ENCODE measurements around the gene IL3. TPM values are rescaled to one million over a fixed set of nuclear protein-coding genes. Genes with fewer than 3 reads are reported as not detected.
A peak's percentile ranks its signal among the peaks of the same experiment; 100 is the strongest.

IL3 gene
- total RNA-seq, 1 donor from 2014 or later, result not detected

GRCh38 chr5:132012371-132013005 is 48.0 kb upstream of the IL3 start:
- Histone ChIP-seq H3K9ac (no peak overlapping the region), H2AFZ (replicated peaks) (no peak overlapping the region), H3K4me3 (no peak overlapping the region), H3K9me3 (ENCODE audit: low read depth) (no peaks in the 10 kb centered on the region), H3K79me2 (ENCODE audit: low read depth) (no peaks in the 10 kb centered on the region), H4K20me1 (ENCODE audit: low read depth) (peaks cover 34% of the 10 kb centered on the region), H3K36me3 (no peaks in the 10 kb centered on the region), H3F3A (ENCODE audit: low read depth) (no peaks in the 10 kb centered on the region), H3K4me2 (no peak overlapping the region), H3K4me1 (peaks cover 8% of the 10 kb centered on the region), H3K27ac (no peak overlapping the region), H3K27me3 (peaks cover 58% of the 10 kb centered on the region)
- no peaks in the 10 kb centered on the region for H3K9me3 Mint-ChIP-seq
- peak; percentile 87 for DNase-seq (ENCODE audit: low spot score)
- peaks cover 36% of the 10 kb centered on the region for H3K27me3 Mint-ChIP-seq (ENCODE audit: insufficient read depth, low read depth)
- H3K27ac Mint-ChIP-seq, result no peak overlapping the region
- TF ChIP-seq EZH2 (IDR thresholded peaks at IDR 0.05), result peak; percentile 6
- no peak for TF ChIP-seq EZH2phosphoT487 (IDR thresholded peaks at IDR 0.05)
- H3K4me3 Mint-ChIP-seq, result peak overlapping the region; percentile 79
- peaks cover 16% of the 10 kb centered on the region for H3K4me1 Mint-ChIP-seq
- H3K36me3 Mint-ChIP-seq, result no peaks in the 10 kb centered on the region

GRCh38 chr5:132013006-132013689 is 47.3 kb upstream of the IL3 start:
- Mint-ChIP-seq H3K4me1 (peaks cover 16% of the 10 kb centered on the region), H3K9me3 (no peaks in the 10 kb centered on the region), H3K36me3 (no peaks in the 10 kb centered on the region), H3K4me3 (peak overlapping the region; percentile 54), H3K27me3 (ENCODE audit: insufficient read depth, low read depth) (peaks cover 36% of the 10 kb centered on the region), H3K27ac (no peak overlapping the region)
- Histone ChIP-seq H3K4me3 (no peak overlapping the region), H3K27me3 (peaks cover 56% of the 10 kb centered on the region), H4K20me1 (ENCODE audit: low read depth) (peaks cover 34% of the 10 kb centered on the region), H3K4me1 (peaks cover 8% of the 10 kb centered on the region), H3K9ac (no peak overlapping the region), H3K9me3 (ENCODE audit: low read depth) (no peaks in the 10 kb centered on the region), H2AFZ (replicated peaks) (no peak overlapping the region), H3K36me3 (no peaks in the 10 kb centered on the region), H3F3A (ENCODE audit: low read depth) (no peaks in the 10 kb centered on the region), H3K27ac (no peak overlapping the region), H3K79me2 (ENCODE audit: low read depth) (no peaks in the 10 kb centered on the region), H3K4me2 (no peak overlapping the region)
- DNase-seq (ENCODE audit: low spot score), result no peak
- no peak for TF ChIP-seq EZH2phosphoT487 (IDR thresholded peaks at IDR 0.05)
- TF ChIP-seq EZH2 (IDR thresholded peaks at IDR 0.05), result no peak
- no peak for TF ChIP-seq CTCF (IDR thresholded peaks at IDR 0.05)

- no peak for TF ChIP-seq EZH2 (IDR thresholded peaks at IDR 0.05)
- no peak for TF ChIP-seq EZH2phosphoT487 (IDR thresholded peaks at IDR 0.05)
- TF ChIP-seq CTCF (IDR thresholded peaks at IDR 0.05), result no peak
- Histone ChIP-seq H3K4me3 (no peak overlapping the region), H3K4me2 (no peak overlapping the region), H3K9ac (no peak overlapping the region), H3K36me3 (no peaks in the 10 kb centered on the region), H3K4me1 (peaks cover 8% of the 10 kb centered on the region), H3K9me3 (ENCODE audit: low read depth) (no peaks in the 10 kb centered on the region), H3K27me3 (peaks cover 52% of the 10 kb centered on the region), H2AFZ (replicated peaks) (no peak overlapping the region), H3F3A (ENCODE audit: low read depth) (no peaks in the 10 kb centered on the region), H4K20me1 (ENCODE audit: low read depth) (peaks cover 34% of the 10 kb centered on the region), H3K79me2 (ENCODE audit: low read depth) (no peaks in the 10 kb centered on the region), H3K27ac (no peak overlapping the region)
- H3K36me3 Mint-ChIP-seq, result no peaks in the 10 kb centered on the region
- H3K9me3 Mint-ChIP-seq, result no peaks in the 10 kb centered on the region
- peak overlapping the region; percentile 54 for H3K4me3 Mint-ChIP-seq
- no peak for DNase-seq (ENCODE audit: low spot score)
- H3K27ac Mint-ChIP-seq, result no peak overlapping the region
- H3K27me3 Mint-ChIP-seq (ENCODE audit: insufficient read depth, low read depth), result peaks cover 36% of the 10 kb centered on the region
- peaks cover 16% of the 10 kb centered on the region for H3K4me1 Mint-ChIP-seq
These were observed 46.7 kb upstream of the IL3 start for GRCh38 chr5:132013711-132014110.
